Astrocyte of the cerebellum (primary cell): ENCODE results near the gene PLCH2.
A peak's percentile ranks its signal among the peaks of the same experiment; 100 is the strongest.

ENCODE experiments used
- DNase-seq: peaks from one replicate; pipeline ENCODE4 v3.0.0-alpha.2; 2011; ENCODE audit warnings: low read depth
- H3K4me3 ChIP-seq: 2 replicates; pipeline ENCODE4 v1.5.1; 2011; ENCODE audit warnings: mild to moderate bottlenecking, low read depth, low read length, moderate library complexity
- CTCF ChIP-seq: IDR thresholded peaks from 2 replicates; pipeline ENCODE4 v1.5.1; 2012; ENCODE audit warnings: low read length, low read depth, moderate library complexity, mild to moderate bottlenecking; ENCODE audit errors: missing control alignments
- in situ Hi-C: cut with HindIII; loops from 2 replicates; pipeline ENCODE4 v1.10.0; 2017; ENCODE audit warnings: low sequenced_read_pairs

The PLCH2 gene

GRCh38 chr1:2525920-2526823 is 50.1 kb downstream of the PLCH2 start, which contains the start of gene PANK4:
Gene PANK4, minus strand, starts transcription at chr1:2526596. Its CDS starts 9 bp downstream, at chr1:2526587.
- DNase-seq = peak; percentile 84
- H3K4me3 ChIP-seq = peak within 1 kb of the TSS; percentile 86
- TF ChIP-seq CTCF = peak; percentile 23
- in situ Hi-C loops = no loop called here

GRCh38 chr1:2526824-2527555 is 50.9 kb downstream of the PLCH2 start:
- no peak for DNase-seq
- H3K4me3 ChIP-seq = peak overlapping the region; percentile 86
- no peak for TF ChIP-seq CTCF
- in situ Hi-C loops = no loop called here

- in situ Hi-C loops = no loop called here
- DNase-seq = no peak
- no peak overlapping the region for H3K4me3 ChIP-seq
- TF ChIP-seq CTCF = no peak
These were observed 51.4 kb downstream of the PLCH2 start for GRCh38 chr1:2527556-2527860.

GRCh38 chr1:2528016-2528415 is 51.9 kb downstream of the PLCH2 start:
- no peak overlapping the region for H3K4me3 ChIP-seq
- in situ Hi-C loops = no loop called here
- no peak for TF ChIP-seq CTCF
- no peak for DNase-seq

GRCh38 chr1:2528611-2528965 is 52.5 kb downstream of the PLCH2 start:
- DNase-seq = no peak
- in situ Hi-C loops = no loop called here

More at GRCh38 chr1:2528611-2528965, 52.5 kb downstream of the PLCH2 start:
- no peak for TF ChIP-seq CTCF
- H3K4me3 ChIP-seq = no peak overlapping the region
